Activated naive CD4-positive, alpha-beta T cell treated with Interleukin-2 at 50 U/mL for 16 hours (primary cell): ENCODE results near the gene PHKA2.

Source experiments
- DNase-seq: peaks from one replicate; pipeline ENCODE4 v3.0.0-alpha.2; 2020

Gene PHKA2

DNA sequence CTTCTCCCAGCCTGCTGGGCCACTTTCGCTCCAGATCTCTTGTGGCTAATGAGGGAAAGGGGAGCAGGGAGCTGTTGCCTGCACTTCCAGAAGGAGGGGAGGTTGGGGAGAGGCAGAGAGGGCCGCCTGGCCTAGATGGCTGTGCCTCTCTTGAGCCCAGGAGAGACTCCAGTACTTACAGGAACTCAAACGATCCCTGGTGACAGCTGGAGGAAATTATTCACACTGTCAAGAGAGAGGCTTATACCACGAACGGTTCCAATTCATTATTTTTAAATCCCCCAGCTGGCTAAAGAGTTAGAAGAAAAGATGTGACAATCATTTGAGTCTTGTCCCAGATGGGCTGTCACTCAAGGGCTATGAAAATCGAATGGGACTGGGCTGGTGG lies 96.1 kb downstream of the PHKA2 start:
- DNase-seq = no peak

DNA sequence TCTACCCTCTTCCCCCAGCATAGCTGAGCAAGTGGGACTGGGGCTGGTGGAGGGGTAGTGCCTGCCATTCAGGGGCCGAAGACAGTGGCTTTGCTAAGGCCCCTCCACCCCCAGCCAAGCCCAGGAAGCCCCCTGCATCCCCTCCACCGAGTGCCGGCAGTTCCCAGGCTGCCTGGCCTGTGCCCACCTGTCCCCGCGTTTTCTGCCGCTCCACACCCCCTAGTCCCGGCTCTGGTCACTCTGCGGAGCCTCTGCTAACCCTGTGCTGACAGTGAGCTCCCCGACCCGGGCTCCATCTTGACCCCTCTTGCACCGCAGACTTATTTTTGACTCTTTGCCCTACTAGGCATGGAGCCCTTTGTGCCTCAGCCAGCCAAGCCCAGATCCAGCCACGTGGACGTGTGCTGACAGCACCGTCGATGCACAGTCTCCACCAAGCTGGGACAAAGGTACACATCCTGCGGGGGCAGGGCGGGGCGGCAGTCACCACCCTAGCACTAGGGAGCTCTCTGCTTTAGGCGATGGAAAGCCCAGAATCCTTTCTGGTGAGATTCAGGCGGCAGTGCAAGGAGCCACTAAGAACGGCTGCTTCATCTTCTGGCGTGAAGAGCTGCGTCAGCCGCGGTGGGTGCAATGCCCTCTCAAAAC lies 96.6 kb downstream of the PHKA2 start:
- no peak for DNase-seq

DNA sequence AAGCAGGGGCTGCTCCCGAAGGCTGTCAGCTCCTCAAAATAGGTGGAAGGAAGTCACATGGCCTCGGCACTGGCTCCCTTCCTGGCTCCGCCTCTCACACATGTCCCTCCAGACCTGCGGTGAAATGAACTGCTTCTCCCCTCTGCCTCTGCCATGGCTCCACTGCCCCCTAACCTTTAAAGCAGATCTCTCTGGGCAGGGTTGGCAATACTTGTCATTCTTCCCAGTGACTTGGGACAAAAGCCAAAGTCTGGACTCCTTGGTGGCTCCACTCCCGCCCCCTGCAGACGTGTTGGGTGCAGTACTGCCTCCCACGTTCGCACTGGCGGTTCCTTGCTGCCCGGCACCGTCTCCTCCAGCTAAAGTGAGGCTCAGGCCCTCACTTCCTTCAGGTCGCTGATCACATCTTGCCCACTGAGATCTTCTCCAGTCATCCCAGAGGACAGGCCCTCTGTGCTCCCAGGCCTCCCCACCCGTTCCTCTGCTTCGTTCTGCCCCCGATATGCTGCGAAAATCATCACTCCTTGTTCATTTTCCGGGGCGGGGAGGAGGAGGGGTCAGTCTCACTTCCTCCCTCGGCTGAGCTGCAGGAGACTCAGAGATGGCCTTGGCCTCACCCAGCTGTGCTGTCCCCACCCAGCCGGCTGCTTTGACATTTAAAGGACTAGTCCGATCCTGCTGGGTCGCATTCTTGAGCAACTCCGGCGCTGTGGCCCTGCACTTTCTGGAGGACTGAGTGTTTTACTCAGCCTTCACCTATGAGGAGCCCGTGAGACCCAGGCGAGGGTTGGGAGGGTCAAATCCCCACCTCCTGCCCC lies 97.4 kb downstream of the PHKA2 start:
- peak; percentile 52 for DNase-seq

DNA sequence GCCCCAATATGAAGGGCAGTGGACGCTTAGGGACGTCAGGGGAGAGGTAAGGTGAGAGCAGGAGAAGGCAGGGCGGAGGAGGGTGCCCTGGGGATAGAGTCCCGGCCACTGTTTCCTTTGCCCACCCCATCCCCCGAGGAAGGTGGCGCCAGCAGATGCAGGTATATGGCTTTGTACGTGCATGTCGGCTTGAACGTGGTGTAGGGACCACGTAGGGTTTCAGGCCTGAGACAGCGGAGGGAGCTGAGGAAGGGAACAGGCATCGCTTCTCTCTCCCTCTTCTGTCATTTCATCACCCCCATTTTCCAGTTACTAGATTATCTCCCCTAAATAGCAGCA lies 97.9 kb downstream of the PHKA2 start:
- DNase-seq = peak; percentile 3

DNA sequence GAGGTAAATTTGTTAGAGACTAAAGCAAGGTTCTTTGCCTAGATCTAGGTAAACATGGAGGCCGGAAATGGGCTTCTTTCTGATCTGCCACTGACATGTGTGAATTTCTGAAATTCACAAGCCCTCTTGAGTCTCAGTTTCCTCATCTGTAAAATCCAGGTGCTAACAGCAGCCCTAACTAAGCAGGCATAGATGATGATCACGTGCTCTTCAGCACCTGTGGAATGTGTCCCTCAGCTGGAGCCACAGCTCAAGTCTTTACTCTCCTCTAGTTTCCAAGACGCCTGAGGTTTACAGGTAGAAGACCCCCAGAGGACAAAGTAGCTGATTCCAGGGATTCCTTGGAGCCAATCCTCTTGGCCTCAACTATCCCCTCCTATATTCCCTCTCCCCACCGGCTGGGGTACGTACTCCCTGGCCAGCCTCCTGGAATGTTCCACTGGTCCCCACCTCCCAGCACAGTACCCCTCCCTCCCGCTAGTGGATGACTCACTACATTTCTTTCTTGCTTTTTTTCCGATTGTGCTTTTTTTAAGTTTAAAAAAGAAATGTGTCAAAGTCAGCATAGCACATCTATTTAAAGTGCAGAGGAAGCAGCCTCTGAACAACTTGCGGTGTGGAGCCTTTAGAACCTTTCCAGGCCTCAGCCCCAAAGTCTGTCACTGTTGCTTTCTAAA lies 98.4 kb downstream of the PHKA2 start:
- DNase-seq = no peak

DNA sequence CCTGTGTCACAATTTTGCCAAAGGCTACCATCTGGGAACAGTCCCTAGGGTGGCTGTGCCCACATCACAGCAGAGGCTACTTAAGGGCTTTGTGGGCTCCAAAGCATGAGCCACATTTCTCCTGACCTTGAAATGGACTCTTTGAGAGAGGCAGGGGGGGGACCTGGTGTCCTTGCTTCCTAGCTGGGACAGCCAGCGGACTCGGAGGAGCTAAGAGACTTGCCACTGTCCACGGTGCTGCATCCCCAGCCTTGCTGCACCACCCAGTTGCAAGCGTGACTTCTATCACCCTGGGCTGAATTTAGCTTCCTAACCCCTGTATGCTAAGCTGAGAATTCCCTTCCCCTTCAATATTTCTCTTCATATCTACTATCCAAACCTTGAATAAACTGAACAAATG lies 99.0 kb downstream of the PHKA2 start:
- no peak for DNase-seq

DNA sequence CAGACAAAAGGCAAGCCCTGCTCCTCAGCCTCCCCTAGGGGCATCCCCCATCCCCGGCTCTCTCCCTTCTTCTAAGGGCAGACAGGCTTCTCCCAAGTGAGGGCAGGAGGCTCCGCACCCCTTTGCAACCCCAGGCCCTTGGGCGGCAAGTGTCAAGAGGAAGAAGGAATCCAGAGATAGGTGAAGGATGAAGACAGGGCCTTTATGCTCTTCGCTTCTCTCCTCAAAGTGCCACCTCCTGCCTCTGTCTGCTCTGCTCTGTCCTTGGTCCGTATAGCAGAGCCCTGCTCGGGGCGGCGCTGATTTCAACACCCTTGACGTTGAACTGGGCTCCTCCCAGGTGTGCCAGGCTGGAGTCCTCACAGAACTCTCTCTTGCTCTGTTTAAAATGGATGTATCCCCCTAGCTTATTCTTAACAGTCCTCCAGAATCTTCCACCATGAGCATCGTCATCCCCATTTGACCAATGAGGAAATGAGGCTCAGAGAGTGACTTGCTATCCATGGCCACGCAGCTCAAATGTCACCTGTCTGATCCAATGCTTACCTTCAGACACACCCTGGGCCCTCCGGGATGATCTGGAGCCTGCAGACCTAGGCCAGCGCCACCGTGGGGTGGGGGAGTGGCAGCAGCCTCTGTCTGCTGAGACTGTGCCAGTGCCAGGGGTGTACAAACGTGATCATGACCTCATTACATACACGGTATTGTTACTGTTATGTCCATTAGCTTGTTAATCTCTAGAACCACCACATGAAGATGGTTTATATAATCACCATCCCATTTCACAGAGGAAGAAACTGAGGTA lies 99.8 kb downstream of the PHKA2 start:
- no peak for DNase-seq

DNA sequence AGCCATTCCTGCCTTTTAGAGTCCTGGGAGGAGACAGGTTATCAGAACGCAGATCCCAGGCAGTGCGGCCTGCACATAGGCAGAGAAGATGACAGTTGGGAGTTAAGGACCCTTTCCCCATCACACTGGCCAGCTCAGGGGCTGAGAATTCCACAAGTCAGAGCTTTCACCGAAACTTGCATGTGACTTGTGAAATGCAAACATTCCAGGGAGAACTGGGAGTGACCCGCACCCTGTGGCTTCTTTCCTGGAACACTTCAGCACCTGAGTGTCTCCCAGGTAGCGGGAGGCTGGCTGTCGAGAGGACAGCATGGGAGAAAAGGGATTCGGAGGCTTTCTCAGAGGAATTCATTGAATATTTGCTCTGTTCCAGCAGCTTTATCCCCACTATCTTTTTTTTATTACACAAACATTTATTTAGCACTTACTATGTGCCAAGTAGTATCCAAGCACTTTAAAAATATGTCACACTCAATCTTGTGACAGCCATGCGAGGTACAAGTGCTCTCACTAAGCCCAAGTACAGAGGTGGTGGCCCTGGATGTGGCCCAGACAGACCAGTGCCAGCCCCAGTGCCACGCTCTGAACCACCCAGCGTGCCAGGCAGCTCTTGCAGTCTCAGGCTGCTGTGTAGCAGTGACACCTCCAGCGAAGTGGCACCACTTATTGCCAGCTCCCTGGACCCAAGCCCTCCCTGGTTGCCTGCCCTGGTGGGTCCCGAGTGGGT lies 100.5 kb downstream of the PHKA2 start:
- no peak for DNase-seq

DNA sequence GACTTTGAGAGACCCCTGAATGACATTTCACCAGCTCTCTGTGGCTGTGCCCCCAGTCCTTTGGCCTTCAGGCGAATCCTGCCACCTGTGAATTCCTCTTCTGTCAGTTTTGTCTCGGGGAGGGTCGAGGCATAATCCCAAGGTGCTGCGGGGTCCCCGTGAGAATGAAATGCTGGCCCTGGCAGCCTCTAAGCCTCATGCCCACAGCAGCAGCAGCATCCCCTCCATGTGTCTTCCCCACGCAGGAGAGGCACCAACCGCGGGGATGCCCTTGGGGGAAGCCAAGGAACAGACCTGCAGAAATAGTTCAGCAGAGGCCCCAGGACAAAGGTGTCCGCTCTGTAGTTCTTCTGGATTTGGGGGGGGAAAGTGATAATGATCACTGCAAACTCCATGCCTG lies 104.8 kb downstream of the PHKA2 start:
- no peak for DNase-seq

DNA sequence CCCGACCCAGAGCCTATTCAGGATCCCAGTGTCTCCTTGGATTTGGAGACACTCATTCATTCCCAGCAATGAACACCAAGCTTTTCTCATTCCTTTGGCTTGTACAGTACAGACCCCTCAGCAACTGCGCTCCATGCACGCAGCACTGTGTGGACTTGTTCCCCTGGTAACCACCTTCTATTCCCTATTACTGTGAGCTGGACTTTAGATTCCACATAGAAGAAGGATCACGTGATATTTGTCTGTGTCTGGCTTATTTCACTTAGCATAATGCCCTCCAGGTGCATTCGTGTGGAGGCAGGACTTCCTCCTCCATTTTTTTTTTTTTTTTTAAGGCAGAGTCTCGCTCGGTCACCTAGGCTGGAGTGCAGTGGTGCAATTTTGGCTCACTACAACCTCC lies 106.4 kb downstream of the PHKA2 start:
- DNase-seq = no peak

DNA sequence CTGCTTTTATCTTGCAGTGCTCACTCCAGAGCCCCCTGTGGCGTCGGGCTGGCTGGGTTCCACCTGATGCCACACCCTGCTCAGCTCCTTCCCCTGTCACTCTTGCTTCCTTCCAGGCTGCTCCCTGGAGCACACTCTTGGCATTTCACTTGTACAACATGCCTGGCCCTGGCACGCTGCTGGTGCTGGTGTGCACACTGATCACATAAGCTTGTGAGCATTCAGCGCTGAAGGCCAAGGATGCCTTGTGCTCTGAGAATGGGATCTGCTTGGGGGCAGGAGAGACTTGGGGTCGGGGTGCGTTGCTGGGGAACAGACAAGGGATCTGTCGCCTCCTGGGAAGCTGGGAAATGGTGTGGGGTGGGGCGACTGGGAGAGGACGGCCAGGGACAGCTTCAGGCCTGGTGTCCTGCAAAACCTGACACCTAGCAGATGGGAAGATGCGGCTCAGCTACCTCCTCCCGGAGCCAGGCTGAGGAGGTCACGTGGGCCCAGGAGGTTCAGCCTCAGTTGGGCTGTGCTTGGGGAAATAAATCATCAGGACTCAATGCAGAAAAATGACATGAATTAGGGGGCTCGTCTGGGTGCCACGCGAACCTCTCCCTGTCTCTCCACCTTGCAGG lies 108.5 kb downstream of the PHKA2 start:
- no peak for DNase-seq

DNA sequence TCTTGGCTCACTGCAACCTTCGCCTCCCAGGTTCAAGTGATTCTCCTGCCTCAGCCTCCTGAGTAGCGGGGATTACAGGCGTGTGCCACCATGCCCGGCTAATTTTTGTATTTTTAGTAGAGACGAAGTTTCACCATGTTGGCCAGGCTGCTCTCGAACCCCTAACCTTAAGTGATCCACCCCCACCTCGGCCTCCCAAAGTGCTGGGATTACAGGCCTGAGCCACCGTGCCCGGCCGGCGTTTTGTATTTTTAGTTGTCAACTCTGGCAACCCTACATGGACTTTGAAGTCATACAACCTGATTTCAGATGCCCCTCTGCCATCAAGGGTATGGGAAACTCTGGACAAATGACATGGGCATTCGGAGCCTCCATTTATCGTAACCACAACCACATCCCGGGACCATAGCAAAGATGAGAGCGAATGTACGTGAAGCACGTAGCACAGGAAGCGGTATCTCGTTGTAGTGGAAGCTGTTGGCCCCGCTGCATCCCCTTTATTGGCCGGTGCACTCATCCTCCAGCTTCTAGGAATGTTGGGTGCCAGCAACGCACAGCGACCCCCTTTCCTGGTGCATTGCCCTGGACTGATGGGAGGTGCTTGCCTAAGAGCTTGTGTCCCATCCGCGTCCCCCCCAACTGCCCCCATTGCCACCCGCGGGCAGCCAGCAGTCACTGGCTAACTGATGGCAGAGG lies 109.2 kb downstream of the PHKA2 start:
- DNase-seq = no peak

DNA sequence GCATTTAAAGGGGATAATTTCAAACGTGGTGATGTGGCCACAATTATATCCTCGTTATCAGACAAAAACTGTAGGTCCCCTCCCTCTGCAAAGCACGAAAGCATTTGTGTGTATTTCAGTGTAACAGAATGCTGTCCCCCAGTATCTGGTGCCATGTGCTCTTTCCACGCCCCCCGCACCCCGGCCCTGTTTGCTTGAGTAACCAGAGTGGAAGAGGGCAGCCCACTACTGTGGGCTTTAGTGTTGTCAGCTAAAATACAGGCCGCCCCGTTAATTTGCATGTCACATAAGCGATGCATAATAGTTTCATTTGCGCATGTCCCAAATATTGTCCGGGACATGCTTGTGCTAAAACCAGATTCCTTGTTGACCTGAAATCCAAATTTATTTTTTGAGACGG lies 110.1 kb downstream of the PHKA2 start:
- DNase-seq = no peak

DNA sequence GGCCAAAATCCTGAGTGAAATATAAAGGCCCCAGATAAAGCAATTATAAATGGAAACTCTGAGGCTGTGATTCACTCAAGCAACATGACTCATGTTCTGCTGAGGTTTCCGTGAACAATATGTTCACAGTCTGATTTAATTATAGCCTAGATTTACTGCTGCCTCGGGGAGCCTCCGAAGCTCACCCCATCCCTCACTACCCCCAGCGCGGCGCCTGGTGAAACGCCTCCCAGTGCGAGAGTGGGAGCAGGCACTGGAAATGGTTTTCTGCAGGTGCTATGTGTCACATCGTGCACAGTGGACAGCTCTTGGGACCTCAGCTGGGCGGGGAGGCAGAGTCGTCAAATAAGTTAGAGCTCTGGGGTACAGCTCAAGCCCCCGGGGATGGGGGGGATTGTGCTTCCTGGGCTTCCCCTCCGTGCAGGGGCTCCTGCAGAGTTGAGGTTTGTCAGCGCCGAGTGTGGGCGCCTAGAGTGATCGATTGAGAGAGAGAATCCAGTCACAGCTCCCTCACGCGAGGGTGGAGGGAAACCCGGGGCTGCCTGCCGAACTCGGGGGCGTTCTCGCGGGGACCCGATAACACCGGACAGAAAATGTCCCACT lies 110.6 kb downstream of the PHKA2 start:
- DNase-seq = peak; percentile 5

DNA sequence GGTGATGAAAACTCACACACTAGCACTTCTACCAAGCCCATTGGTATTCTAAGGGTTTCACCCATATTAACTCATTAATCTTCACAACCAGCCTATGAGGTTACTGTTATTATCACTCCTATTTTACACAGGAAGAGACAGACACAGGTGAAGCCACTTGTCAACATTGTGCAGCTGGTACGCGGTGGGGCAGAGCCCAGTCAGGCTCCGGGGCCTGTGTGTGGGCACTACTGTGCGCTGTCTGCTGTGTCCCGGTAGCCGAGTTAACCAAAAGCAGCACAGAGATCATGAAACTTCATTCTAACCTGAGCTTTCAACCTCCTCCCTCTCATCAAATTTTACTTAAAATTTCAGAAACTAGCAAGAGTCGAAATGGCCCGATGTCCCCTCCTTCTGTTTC lies 111.3 kb downstream of the PHKA2 start:
- DNase-seq = no peak

DNA sequence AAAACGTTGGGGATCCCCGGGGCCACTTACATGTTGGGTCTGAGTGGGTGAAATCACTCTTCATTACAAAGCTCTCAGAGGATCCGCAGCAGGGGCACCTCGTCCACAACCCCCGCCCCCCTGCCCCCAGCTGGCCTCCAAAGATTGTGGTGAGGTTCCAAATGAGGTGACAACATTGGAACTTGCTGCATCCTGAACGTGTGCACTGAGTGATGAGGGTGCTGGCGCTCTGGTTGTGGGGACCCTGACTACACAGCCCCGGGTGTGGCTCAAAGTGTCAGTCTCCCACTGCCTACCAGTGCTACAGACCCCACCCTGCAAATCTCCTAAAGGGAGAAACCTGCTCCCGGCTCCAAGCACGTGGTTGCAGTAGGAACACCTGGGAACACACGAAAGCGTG lies 111.9 kb downstream of the PHKA2 start:
- no peak for DNase-seq

DNA sequence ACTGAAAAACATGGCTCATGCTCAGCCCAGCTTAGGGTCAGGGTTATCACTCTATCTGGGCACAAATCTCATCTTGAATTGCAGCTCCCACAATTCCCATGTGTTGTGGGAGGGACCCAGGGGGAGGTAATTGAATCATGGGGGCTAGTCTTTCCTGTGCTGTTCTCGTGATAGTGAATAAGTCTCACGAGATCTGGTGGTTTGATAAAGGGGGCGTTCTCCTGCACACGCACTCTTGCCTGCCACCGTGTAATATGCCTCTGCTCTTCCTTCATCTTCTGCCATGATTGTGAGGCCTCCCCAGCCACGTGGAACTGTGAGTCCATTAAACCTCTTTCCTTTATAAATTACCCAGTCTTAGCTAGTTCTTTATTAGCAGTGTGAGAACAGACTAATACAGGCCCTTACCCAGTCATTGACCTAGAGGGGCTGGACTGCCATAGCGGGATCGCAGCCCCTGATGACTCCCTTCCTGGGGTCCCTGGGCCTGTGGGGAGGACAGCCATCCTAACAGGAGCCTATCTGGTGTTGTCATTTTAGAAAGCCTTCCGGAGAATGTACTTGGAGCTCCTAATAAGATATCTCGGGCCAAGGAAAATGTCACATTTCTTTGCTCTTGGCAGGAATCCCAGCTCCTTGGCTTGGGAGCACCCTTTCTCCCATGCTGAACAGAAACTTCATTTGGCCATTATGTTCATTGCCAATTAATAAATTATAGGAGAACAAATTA lies 112.6 kb downstream of the PHKA2 start:
- DNase-seq = no peak

DNA sequence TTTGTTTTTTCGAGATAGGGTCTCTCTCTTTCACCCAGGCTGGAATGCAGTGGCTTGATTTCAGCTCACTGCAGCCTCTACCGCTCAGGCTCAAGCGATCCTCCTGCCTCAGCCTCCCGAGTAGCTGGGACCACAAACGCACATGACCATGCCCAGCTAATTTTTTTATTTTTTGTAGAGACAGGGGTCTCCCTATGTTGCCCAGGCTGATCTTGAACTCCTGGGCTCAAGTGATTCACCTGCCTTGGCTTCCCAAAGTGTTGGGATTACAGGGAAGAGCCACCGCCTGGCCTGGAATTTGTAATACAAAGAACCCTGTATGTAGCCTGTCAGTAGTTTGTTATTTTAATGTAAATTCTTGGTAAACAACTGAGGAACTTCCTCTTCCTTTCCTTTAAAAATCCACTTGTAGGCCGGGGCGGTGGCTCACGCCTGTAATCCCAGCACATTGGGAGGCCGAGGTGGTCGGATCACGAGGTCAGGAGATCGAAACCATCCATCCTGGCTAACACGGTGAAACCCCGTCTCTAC lies 119.5 kb downstream of the PHKA2 start:
- DNase-seq = no peak

DNA sequence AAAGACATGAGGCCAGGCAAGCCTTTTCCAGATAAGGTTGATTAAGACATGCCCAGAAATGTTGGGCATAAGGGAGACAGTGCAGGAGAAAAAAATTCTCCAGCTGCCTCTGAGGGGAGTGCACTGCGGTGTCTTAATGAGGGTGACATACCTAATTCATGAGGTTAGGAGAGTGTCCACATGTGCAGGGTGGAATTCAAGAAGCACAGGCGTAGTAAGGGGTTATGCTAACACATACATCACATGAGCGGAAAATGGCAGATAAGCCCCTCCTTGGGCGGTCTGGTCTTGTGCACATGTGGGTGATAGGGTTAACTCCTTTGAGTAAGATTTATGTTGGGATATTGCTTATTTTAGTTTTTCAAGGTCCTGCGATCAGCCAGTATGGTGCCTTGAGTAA lies 122.4 kb downstream of the PHKA2 start:
- DNase-seq = no peak

DNA sequence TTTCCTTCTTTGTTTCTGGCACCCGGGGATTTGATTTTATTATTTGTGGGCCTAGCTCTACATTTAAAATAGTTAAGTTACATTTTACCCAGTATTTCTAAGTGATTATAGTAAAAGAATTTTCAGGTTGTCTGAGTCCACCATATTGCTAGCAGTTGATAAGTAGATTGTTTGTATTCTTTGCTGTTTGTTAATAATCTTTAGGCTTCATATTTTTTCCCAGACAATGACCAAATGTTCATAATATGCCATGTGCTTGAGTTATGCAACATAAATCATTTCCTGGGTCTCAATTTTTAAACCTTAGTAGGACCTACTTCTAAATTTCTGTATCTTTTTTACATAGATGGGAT lies 127.3 kb downstream of the PHKA2 start:
- no peak for DNase-seq
